Colonic mucosa (tissue), 4 donors: Measurements from ENCODE around the gene SYNPO2L. TPM values are rescaled to one million over a fixed set of nuclear protein-coding genes. Genes with fewer than 3 reads are reported as not detected.

Source experiments
- DNase-seq: peaks from one replicate; pipeline ENCODE4 v3.0.0-alpha.2; 2020
- H3K27ac ChIP-seq: fragments of 200-600 bp; one replicate; pipeline ENCODE4 v1.8.0; 2021
- H3K27me3 ChIP-seq: fragments of 200-600 bp; one replicate; pipeline ENCODE4 v1.8.0; 2021
- H3K36me3 ChIP-seq: fragments of 200-600 bp; one replicate; pipeline ENCODE4 v1.8.0; 2021
- H3K4me1 ChIP-seq: fragments of 200-600 bp; one replicate; pipeline ENCODE4 v1.8.0; 2021; ENCODE audit warnings: mild to moderate bottlenecking
- H3K4me3 ChIP-seq: fragments of 200-600 bp; one replicate; pipeline ENCODE4 v1.8.0; 2021
- H3K9ac ChIP-seq, 2 donors: one replicate each; pipeline ENCODE4 v1.7.0; 2013; ENCODE audit warnings: control low read depth in 2 of 2, low read depth in 2 of 2, low read length in 2 of 2
- H3K9me3 ChIP-seq: fragments of 200-600 bp; one replicate; pipeline ENCODE4 v1.8.0; 2021
- intact Hi-C: fragments of 100-400 bp; cut with DNase I; formaldehyde crosslinking; loops from one replicate; pipeline ENCODE4 v1.14.1; 2022
- total RNA-seq, 2 donors: library from RNA; stranded (reverse); fragmentation: NEBNext Ultra II Directional in 1 of 2; extraction: Animal tissue kit (Norgen Biotek cat#: 25700) in 1 of 2; gene quantifications; one replicate each; pipeline ENCODE4 v1.2.1, GENCODE V29; 2021
- TF ChIP-seq, protein P1 (sequence below): fragments of 200-600 bp; IDR thresholded peaks from one replicate; pipeline ENCODE4 v1.8.0; 2022; ENCODE audit warnings: antibody characterized with exemption, mild to moderate bottlenecking
- donor health status: healthy.
- donor health status: DM: no; HTN: no; CAD: no.
- donor health status: DM: no; HTN: no; CAD: no.

SYNPO2L gene
- total RNA-seq, 2 donors from 2014 or later: 0.05 TPM; not detected in 1

DNA sequence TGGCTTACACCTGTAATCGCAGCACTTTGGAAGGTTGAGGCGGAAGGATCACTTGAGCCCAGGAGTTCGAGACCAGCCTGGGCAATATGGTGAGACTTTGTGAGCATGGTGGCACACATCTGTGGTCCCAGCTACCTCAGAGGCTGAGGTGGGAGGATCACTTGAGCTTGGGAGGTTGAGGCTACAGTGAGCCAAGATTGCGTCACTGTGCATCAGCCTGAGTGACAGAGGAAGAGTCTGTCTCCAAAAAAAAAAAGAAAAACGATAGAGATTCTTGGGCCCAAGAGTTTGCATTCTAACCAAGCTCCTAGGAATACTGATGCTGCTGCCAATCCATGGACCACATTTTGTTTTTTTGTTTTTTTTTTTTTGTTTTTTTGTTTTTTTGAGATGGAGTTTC, 26.7 kb downstream of the SYNPO2L start:
- H3K9ac ChIP-seq: no peak overlapping the region
- TF ChIP-seq, protein P1, sequence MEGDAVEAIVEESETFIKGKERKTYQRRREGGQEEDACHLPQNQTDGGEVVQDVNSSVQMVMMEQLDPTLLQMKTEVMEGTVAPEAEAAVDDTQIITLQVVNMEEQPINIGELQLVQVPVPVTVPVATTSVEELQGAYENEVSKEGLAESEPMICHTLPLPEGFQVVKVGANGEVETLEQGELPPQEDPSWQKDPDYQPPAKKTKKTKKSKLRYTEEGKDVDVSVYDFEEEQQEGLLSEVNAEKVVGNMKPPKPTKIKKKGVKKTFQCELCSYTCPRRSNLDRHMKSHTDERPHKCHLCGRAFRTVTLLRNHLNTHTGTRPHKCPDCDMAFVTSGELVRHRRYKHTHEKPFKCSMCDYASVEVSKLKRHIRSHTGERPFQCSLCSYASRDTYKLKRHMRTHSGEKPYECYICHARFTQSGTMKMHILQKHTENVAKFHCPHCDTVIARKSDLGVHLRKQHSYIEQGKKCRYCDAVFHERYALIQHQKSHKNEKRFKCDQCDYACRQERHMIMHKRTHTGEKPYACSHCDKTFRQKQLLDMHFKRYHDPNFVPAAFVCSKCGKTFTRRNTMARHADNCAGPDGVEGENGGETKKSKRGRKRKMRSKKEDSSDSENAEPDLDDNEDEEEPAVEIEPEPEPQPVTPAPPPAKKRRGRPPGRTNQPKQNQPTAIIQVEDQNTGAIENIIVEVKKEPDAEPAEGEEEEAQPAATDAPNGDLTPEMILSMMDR: no peak
- H3K4me3 ChIP-seq: no peak overlapping the region
- H3K27me3 ChIP-seq: no peaks in the 10 kb centered on the region
- no peaks in the 10 kb centered on the region for H3K36me3 ChIP-seq
- H3K9me3 ChIP-seq: no peaks in the 10 kb centered on the region
- DNase-seq: no peak
- intact Hi-C loops: no loop called here
- H3K27ac ChIP-seq: no peak overlapping the region
- H3K4me1 ChIP-seq: no peaks in the 10 kb centered on the region

DNA sequence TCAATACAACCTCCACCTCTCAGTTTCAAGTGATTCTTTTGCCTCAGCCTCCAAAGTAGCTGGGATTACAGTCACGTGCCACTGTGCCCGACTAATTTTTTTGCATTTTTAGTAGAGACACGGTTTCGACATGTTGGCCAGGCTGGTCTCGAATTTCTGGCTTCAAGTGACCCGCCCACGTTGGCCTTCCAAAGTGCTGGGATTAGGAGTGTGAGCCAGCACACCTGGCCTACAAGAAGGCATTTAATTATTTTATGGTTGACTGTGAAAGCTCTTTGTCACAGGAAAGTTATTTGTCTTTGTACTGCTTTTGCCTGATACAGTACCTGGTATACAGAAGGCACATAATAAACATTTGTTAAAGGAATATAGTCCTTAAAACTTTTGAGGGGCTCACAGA, 27.4 kb downstream of the SYNPO2L start:
- Histone ChIP-seq H3K9ac (no peak overlapping the region), H3K27ac (no peak overlapping the region), H3K27me3 (no peaks in the 10 kb centered on the region), H3K36me3 (no peaks in the 10 kb centered on the region), H3K9me3 (no peaks in the 10 kb centered on the region), H3K4me3 (no peak overlapping the region), H3K4me1 (no peaks in the 10 kb centered on the region)
- intact Hi-C loops: no loop called here
- DNase-seq: peak; percentile 72
- TF ChIP-seq, protein P1: no peak

DNA sequence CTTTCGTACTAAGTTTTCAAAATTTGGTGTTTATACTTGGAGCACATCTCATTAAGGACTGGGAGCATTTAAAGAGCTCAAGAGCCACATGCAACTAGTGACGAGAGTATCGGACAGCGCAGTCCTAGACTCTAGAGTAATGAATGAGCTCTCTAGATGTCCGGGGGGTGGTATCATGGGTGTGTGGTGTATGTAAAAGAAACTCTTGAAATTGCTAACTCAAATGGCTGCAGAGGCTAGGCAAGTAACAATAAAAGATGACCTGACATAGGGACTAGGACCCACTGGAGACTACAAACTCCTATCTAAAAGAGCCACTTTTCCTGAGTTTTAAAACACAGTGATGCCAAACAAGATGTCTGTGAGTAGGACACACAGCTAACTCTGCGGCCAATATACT, 28.5 kb downstream of the SYNPO2L start:
- no peak for DNase-seq
- H3K9ac ChIP-seq: no peak overlapping the region
- H3K4me3 ChIP-seq: no peak overlapping the region
- H3K27me3 ChIP-seq: no peaks in the 10 kb centered on the region
- no peaks in the 10 kb centered on the region for H3K4me1 ChIP-seq
- no peaks in the 10 kb centered on the region for H3K36me3 ChIP-seq
- TF ChIP-seq, protein P1: no peak
- intact Hi-C loops: no loop called here
- no peak overlapping the region for H3K27ac ChIP-seq
- H3K9me3 ChIP-seq: no peaks in the 10 kb centered on the region

DNA sequence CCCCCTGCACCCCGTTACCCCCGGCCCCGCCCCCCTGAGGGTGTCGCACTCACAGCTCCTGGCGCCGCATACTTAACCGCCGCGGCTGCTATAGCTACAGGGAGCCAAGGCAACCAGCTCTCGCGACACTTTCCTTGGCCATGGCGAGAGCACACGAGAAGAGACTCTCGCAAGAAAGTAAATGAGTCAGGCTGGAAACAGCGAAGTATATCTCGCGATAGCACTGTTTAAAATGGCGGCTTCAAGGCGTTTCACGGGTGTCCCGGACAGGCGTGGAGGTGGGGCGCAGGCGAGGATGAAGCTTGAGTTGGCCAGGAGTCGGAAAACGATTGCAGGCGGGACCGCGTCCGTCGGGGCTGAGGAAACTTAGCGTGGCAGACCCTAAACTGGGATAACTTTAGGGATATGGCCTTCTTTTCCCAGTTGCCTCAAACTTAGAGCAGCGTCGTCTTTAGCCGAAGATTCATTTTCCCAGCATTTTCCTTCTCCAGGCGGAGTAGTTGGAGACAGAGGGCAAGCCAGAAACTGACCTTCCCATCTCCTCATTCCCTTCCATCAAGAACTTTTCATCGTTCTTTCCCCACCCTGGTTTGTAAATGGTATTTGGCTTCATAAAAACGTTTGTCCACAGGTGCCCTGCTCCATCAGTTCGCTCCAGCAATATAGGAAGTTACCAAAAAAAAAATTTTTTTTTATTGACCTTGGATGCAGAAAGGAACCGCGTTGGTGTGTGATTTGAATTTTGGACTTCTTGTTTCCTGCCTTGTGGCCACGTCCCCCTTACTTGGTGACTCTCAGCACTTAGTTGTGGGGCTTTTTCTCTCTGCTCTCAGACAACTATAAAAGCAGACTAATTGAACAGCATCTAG, 29.7 kb downstream of the SYNPO2L start:
- Histone ChIP-seq H3K36me3 (no peaks in the 10 kb centered on the region), H3K4me3 (peak overlapping the region; percentile 80), H3K4me1 (no peaks in the 10 kb centered on the region), H3K9me3 (no peaks in the 10 kb centered on the region), H3K9ac (peak overlapping the region; percentile 93 to 94), H3K27ac (peak overlapping the region; percentile 69), H3K27me3 (no peaks in the 10 kb centered on the region)
- DNase-seq: peak; percentile 96
- TF ChIP-seq, protein P1: no peak
- intact Hi-C loops: no loop called here

DNA sequence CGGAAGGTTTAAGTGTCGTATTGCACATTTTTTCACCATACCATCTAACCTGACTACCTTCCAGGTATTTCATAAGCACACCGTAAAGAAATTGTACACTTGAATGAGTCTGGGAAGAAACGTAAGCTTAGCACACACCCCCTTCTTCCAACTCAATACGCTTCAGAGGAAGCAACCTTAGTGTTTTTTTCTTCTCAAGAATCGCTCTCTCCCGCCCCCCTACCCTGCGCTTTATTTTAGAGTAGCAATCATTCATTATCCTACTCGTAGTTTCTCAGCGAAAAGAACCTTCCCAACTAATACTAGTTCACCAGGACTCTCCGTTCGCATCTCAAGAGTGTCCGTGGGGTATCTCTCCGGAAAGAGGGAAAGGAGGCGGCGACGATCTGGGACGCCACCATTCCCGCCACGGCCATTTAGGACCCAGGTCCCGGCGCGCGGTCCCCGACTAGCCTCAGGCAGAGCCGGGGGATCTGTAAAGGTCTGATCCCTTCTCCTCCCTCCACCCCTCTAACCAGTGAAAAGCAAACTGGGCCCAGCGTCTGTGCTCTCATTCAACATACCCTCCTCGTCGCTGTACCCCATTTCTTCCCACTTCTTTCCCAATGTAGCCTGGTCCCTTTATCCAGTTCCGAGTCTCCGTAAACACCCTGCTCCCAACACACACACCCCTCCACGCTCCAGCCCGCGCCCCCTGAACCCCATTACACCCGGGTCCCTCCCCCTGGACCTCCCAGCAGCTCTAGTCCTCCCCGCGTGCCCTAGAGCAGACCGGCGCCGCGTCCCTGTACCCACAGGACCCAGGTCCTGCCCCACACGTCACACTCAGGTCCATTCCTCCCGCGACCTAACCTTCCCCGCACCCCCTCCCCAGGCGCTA, 30.6 kb downstream of the SYNPO2L start:
- peak overlapping the region; percentile 83 to 93 for H3K9ac ChIP-seq
- TF ChIP-seq, protein P1: no peak
- DNase-seq: peak; percentile 49
- no peaks in the 10 kb centered on the region for H3K27me3 ChIP-seq
- no peaks in the 10 kb centered on the region for H3K36me3 ChIP-seq
- peak overlapping the region; percentile 69 for H3K27ac ChIP-seq
- intact Hi-C loops: no loop called here
- no peaks in the 10 kb centered on the region for H3K9me3 ChIP-seq
- peak overlapping the region; percentile 80 for H3K4me3 ChIP-seq
- no peaks in the 10 kb centered on the region for H3K4me1 ChIP-seq
